Rectal smooth muscle tissue (tissue), 1 donor: ENCODE results near the gene TNIK.

Experiments
- H3K27ac ChIP-seq: one replicate; pipeline ENCODE4 v1.7.0; 2013; ENCODE audit warnings: low read depth, low read length, inconsistent platforms
- H3K27me3 ChIP-seq: one replicate; pipeline ENCODE4 v1.7.0; 2013; ENCODE audit warnings: low read length; ENCODE audit not compliant: control insufficient read depth, insufficient read depth
- H3K36me3 ChIP-seq: one replicate; pipeline ENCODE4 v1.7.0; 2013; ENCODE audit warnings: low read length; ENCODE audit not compliant: control insufficient read depth, insufficient read depth
- H3K4me1 ChIP-seq: one replicate; pipeline ENCODE4 v1.7.0; 2013; ENCODE audit warnings: low read length; ENCODE audit not compliant: control insufficient read depth, insufficient read depth
- H3K4me3 ChIP-seq: one replicate; pipeline ENCODE4 v1.7.0; 2013; ENCODE audit warnings: low read length
- H3K9ac ChIP-seq: one replicate; pipeline ENCODE4 v1.7.0; 2013; ENCODE audit warnings: low read length

The TNIK gene

DNA sequence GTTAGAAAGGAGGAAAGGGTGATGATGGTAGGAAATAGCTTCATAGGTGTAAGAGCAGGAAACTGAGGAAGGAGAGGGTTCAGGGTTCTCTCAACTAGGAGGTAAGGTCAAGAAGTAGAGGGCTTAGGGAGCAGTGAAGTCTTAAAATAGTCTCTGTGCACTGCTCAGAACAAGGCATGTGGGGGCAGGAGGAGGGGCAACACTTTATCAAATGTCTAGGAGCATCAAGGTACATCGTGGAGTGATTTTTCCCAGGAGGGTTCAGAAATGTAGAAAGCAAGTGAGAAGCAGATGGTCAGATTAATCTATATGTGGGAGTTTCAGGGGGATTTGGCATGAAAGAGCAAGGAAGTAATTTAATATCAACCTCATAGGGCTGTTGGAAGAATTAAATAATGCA is 58.8 kb downstream of the TNIK start:
- no peak overlapping the region for H3K9ac ChIP-seq
- H3K27ac ChIP-seq: no peak overlapping the region
- H3K4me1 ChIP-seq: no peaks in the 10 kb centered on the region
- H3K4me3 ChIP-seq: no peak overlapping the region
- H3K27me3 ChIP-seq: no peaks in the 10 kb centered on the region
- no peaks in the 10 kb centered on the region for H3K36me3 ChIP-seq

DNA sequence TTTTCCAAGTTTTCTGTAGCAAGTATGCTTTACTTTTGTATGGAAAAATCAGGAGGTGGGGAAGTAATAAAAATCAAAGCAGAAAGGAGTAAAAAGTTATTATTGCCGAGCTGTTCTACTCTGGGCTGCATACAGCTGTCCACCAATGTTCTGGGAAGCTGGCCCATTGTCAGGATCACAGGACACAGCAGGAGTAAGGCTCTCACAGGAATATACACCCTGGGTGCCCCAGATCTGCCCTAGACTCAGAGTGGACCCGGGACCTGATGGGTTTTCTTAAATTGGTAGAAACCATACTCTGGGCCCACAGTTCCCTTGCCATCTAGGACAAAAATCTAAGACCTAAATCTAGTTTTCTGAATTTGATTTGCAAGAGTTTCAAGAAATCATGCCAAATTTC is 60.4 kb downstream of the TNIK start:
- no peak overlapping the region for H3K4me3 ChIP-seq
- no peaks in the 10 kb centered on the region for H3K36me3 ChIP-seq
- no peak overlapping the region for H3K9ac ChIP-seq
- no peak overlapping the region for H3K27ac ChIP-seq
- H3K27me3 ChIP-seq: no peaks in the 10 kb centered on the region
- peaks cover 2% of the 10 kb centered on the region for H3K4me1 ChIP-seq

GRCh38 chr3:171398343-171398742 is 61.9 kb downstream of the TNIK start:
- H3K4me1 ChIP-seq: peaks cover 2% of the 10 kb centered on the region
- H3K27ac ChIP-seq: no peak overlapping the region
- no peaks in the 10 kb centered on the region for H3K27me3 ChIP-seq
- H3K36me3 ChIP-seq: no peaks in the 10 kb centered on the region
- H3K9ac ChIP-seq: no peak overlapping the region
- no peak overlapping the region for H3K4me3 ChIP-seq

DNA sequence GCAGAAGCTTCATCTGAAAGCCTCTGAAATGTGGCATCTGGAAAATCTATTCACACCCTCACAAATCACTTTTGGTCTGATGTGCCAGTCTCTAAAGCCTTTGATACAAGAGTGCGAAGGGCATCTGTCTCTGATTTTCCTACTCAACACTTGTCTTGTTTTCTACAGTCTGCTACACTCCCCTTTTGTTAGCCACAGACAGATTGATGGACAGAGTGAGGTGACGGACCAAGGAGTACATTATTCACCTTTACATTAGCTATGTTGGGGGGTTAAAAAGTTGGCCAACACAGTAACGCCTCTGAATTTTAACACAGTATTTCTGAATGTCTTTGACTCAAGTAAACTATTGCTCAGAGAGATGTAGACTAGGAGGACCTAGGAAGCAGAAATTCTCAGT is 63.1 kb downstream of the TNIK start:
- Histone ChIP-seq H3K27me3 (no peaks in the 10 kb centered on the region), H3K4me3 (no peak overlapping the region), H3K36me3 (no peaks in the 10 kb centered on the region), H3K9ac (no peak overlapping the region), H3K4me1 (peaks cover 2% of the 10 kb centered on the region), H3K27ac (no peak overlapping the region)

DNA sequence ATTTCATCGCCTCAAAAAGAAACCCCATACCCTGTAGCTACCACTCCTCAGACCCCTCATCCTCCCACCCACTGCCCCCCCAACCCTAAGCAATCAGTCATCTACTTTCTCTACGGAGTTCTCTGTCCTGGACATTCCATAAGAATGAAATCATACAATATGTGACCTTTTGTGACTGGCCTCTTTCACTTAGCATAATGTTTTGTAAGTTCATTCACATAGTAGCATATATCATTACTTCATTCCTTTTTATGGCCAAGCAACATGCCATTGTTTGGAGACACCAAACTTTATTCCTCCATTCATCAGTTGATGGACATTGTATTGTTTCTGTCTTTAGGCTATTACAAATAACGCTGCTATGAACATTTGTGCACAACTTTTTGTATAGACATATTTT is 64.2 kb downstream of the TNIK start:
- H3K9ac ChIP-seq: no peak overlapping the region
- no peaks in the 10 kb centered on the region for H3K36me3 ChIP-seq
- no peaks in the 10 kb centered on the region for H3K27me3 ChIP-seq
- H3K4me3 ChIP-seq: no peak overlapping the region
- peaks cover 2% of the 10 kb centered on the region for H3K4me1 ChIP-seq
- H3K27ac ChIP-seq: no peak overlapping the region

- no peak overlapping the region for H3K9ac ChIP-seq
Measured at GRCh38 chr3:171393032-171393744, 67.0 kb downstream of the TNIK start.

DNA sequence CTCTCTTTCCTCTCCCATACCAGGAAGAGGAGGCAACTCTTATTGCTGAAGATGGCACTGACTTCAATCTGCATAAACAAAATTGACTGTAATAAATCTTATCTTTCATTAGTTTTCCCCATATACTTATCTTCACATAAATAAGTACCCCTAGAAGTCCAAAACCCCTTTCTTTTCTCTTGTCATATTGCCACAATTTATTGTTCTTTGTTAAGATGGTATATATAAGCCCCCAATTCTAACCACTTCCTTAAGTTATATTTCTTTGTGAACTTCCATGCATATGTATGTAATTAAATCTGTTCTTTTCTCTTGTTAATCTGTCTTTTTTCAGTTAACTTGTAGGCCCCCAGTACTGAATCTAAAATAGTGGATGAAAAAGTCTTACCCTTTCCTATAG is 68.8 kb downstream of the TNIK start:
- Histone ChIP-seq H3K4me1 (peaks cover 2% of the 10 kb centered on the region), H3K27me3 (no peaks in the 10 kb centered on the region), H3K36me3 (no peaks in the 10 kb centered on the region), H3K9ac (no peak overlapping the region), H3K27ac (no peak overlapping the region), H3K4me3 (no peak overlapping the region)

More at GRCh38 chr3:171393032-171393744, 67.0 kb downstream of the TNIK start:
- Histone ChIP-seq H3K4me1 (peaks cover 2% of the 10 kb centered on the region), H3K4me3 (no peak overlapping the region), H3K27me3 (no peaks in the 10 kb centered on the region), H3K36me3 (no peaks in the 10 kb centered on the region), H3K27ac (no peak overlapping the region)

DNA sequence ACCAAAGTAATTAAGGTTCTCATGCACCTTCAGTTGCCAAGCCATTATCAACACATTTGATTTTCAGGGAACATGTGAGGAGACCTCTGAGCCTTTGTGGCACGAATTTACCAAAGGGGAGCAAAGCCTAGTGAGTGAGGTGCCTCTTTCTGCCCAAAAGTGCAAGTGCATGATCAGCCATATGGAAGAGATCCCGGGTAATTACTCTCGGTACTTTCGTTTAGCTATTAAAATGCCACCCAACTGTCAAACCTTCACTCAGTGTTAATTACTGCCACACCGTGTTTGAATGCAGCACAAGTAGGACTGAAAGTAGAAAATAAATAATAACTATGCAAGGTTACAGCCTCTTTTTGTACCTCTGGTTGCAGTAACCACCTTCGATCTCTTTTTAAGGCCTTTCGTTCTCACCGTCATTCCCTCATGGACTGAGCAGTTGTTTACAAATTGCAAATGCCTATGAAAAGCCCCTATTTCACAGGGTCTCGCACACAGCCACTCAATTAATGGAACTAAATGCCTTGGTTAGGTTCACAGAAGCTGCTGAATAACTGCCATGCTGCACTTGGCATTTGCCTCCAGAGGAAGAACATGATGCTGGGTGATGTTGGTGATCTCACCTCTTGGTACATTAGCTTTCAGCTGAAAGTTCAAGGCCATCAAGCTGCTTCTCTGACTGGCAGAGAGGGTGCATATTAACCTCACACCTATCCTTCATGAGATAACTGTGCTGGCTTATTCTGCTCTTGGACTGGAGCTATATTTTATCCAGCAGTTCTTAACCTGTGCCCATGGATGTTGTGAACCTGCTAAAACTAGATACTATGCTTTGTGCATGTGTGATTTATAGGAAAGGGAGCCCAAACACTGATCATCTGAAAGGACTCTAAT is 69.9 kb downstream of the TNIK start:
- H3K4me1 ChIP-seq: no peaks in the 10 kb centered on the region
- H3K27ac ChIP-seq: no peak overlapping the region
- H3K9ac ChIP-seq: no peak overlapping the region
- H3K36me3 ChIP-seq: no peaks in the 10 kb centered on the region
- no peak overlapping the region for H3K4me3 ChIP-seq
- no peaks in the 10 kb centered on the region for H3K27me3 ChIP-seq

GRCh38 chr3:171389491-171389890 is 70.7 kb downstream of the TNIK start:
- Histone ChIP-seq H3K4me1 (no peaks in the 10 kb centered on the region), H3K4me3 (no peak overlapping the region), H3K27me3 (no peaks in the 10 kb centered on the region), H3K27ac (no peak overlapping the region), H3K9ac (no peak overlapping the region), H3K36me3 (no peaks in the 10 kb centered on the region)

DNA sequence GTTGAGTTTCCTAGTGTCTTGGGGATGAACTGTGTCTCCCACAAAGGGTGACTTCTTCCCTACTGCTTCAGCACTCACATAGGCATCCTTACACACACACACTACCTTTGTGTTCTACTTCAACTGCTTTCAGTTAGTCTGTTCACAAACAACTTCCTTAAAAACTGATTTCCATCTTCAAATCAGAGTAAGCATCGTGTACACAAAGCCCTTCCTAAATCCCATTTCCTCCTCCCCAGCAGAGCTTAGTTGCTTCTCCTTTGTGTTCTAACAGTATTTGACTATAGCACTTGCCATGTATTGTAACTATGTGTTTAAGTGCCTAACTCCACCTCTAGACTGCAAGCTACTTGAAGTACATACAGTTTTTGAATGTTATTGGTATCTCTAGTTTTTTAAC is 71.7 kb downstream of the TNIK start:
- H3K36me3 ChIP-seq: no peaks in the 10 kb centered on the region
- no peak overlapping the region for H3K9ac ChIP-seq
- no peaks in the 10 kb centered on the region for H3K27me3 ChIP-seq
- H3K27ac ChIP-seq: no peak overlapping the region
- H3K4me3 ChIP-seq: no peak overlapping the region
- H3K4me1 ChIP-seq: peaks cover 6% of the 10 kb centered on the region

- no peak overlapping the region for H3K4me3 ChIP-seq
- peaks cover 12% of the 10 kb centered on the region for H3K4me1 ChIP-seq
- H3K27me3 ChIP-seq: no peaks in the 10 kb centered on the region
- H3K36me3 ChIP-seq: no peaks in the 10 kb centered on the region
- no peak overlapping the region for H3K27ac ChIP-seq
- no peak overlapping the region for H3K9ac ChIP-seq
Measured at GRCh38 chr3:171387062-171387461, 73.1 kb downstream of the TNIK start.

- Histone ChIP-seq H3K4me1 (peaks cover 12% of the 10 kb centered on the region), H3K9ac (no peak overlapping the region), H3K4me3 (no peak overlapping the region), H3K27me3 (no peaks in the 10 kb centered on the region), H3K27ac (no peak overlapping the region), H3K36me3 (no peaks in the 10 kb centered on the region)
Measured at GRCh38 chr3:171385086-171385485, 75.1 kb downstream of the TNIK start.
